Stimulated activated CD4-positive, alpha-beta T cell treated with anti-CD3 and anti-CD28 coated beads, Interleukin-4, amount 100 ng/mL, for 24 hours (primary cell): ENCODE data around the gene HP1BP3.

Experiments
- DNase-seq: peaks from one replicate; pipeline ENCODE4 v3.0.0-alpha.2; 2020

HP1BP3 gene

DNA sequence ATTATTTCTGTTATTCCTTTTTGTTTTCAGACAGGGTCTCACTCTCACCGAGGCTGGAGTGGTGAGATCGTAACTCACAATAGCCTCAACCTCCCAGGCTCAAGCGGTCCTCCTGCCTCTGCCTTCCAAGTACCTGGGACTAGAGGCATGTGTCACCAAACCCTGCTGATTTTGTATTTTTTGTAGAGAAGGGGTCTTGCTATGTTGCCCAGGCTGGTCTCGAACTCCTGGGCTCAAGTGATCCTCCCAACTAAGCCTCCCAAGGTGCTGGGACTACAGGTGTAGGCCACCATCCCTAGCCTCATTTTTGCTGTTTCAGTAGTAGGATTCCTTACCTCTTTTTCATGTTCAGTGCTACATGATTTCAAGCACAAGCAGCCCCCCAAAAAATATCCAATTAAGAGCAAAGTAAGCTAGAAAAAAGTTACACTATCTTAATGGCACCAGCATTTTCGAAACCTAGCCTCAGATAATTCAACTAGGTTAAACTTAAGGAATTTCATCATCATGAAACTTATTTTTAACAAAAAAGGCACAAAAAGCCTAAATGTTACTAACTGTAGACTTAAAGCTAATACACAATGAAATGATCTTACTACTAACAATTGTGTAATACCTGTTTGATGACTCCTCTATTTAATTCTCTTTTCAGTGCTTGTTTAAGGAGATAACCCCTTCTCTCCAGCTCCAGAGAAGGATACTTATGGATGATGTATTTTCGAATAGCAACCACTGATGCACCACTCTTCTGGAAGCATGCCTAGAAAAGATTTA lies 16.6 kb downstream of the HP1BP3 start:
- no peak for DNase-seq

DNA sequence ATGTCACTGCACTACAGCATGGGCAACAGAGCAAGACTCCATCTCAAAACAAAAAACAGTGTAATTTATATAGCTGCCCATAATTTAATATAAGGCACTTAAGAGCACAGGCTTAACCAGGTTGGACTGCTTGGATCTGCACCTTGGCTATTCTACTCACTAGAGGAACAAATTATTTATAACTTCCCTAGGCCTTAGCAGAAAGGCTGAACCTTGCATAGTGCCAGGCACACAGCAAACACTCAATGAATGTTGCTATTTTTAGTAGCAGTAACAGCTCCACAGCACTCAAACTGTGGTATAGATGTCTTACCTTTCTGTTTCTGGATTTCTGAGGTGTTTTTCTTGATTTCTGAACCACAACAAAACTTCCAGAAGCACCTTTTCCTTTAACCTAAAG lies 19.8 kb downstream of the HP1BP3 start:
- no peak for DNase-seq

DNA sequence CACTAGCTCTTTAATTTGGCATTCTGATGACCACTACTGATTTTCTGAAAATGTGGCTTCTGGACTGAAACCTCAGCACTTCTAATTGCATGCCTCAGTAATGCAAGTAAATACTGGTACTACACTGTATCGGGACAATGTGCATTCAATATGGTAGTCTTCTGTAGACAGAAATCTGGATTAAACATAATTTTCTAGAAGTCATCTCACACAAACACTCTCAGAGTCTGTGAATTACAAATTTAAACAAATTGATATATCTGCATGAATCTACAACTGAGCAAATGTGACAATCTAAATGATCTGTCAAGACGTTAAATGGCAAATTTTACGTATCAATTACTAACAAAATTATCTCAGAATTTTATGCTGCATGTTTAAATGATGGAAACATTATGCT lies 23.7 kb downstream of the HP1BP3 start:
- no peak for DNase-seq

DNA sequence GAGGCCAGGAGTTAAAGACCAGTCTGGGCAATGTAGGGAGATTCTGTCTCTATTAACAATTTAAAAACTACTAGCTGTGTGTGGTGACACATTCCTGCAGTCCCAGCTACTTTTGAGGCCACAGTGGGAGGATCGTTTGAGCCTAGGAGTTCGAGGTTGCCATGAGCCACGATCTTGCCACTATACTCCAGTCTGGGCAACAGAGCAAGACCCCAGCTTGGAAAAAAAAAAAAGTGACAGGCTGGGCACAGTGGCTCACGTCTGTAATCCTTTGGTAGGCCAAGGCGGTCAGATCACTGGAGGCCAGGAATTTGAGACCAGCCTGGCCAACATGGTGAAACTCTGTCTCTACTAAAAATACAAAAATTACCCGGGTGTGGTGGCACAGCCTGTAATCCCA lies 26.8 kb downstream of the HP1BP3 start:
- no peak for DNase-seq

DNA sequence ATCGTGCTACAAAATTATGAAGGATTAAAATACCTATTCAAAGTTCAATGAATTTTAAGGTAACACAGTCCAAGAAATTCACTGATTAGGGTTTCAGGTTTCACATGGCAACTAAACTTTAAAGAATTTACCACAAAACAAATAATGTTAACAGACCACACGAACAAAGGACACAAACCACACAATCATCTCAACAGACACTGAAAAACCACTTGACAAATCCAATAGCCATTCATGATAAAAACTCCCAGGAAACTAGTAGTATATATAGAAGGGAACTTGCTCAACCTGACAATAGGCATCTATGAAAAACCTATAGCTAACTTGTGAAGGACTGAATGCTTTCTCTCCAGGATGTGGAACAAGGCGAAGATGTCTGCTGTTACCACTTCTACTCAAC lies 33.5 kb downstream of the HP1BP3 start:
- DNase-seq = no peak

GRCh38 chr1:20751462-20751990 lies 35.6 kb downstream of the HP1BP3 start:
- no peak for DNase-seq

DNA sequence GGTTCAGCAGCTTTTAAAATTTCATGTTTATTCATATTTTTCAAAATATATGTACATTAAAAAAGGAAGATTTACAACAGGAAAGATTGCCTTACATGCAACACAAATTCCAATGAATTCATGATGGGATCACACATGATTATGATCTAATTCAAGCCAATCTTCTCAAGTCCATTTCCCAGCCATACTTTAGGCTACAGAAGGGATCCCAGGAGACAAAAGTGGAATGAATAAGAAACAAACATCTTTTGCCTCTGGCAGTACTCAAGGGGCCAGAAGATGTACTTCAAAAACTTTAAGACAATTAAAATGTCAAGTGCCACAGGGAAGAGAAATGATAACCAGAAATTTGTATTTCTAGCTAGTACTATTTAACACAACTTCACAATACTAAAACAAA lies 44.4 kb downstream of the HP1BP3 start:
- no peak for DNase-seq

- DNase-seq = no peak
Observed at GRCh38 chr1:20740781-20741180, 46.3 kb downstream of the HP1BP3 start.

DNA sequence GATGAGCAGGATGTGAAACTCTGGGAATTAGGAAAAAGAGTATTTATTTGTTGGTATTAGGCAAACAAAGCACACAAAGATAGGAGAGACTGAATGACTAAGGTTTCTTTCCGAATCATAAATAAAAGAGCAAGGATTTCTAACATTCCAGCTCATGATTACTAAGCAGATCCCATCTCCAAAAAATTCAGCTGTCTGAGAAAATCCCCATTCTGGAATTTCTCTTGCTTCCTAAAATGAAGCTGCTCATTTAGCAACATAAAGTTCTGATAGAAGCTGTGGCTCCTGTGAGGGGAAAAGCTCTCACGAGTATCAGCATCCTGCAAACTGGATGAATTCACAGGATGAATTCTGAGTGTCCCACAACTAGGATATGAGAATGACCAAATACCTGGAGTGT lies 47.9 kb downstream of the HP1BP3 start:
- no peak for DNase-seq

DNA sequence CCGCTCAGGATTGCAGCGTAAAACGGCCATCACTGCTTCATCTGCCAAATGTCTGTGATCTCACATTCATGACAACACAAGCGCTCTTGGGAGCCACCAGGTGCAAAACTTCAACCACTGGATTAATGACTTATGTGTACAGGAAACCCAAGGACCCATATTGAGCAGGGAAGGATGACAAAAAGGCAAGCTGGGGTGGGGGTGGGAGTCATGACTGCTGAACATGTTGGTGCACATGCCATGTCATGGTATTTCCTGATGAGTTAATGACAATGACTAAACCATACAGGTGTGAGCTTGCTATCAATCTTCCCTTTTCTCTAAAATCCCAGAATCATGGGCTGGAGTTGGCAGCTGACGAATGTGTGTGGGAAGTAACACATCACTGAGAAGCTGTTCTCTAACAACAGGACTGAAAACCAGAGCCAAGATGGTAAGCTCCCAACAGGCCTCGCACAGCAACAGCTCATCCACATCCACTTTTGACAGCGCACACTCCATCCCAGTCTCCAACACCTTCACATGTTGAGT lies 51.5 kb downstream of the HP1BP3 start:
- DNase-seq = no peak

GRCh38 chr1:20733360-20733975 lies 53.6 kb downstream of the HP1BP3 start:
- no peak for DNase-seq

DNA sequence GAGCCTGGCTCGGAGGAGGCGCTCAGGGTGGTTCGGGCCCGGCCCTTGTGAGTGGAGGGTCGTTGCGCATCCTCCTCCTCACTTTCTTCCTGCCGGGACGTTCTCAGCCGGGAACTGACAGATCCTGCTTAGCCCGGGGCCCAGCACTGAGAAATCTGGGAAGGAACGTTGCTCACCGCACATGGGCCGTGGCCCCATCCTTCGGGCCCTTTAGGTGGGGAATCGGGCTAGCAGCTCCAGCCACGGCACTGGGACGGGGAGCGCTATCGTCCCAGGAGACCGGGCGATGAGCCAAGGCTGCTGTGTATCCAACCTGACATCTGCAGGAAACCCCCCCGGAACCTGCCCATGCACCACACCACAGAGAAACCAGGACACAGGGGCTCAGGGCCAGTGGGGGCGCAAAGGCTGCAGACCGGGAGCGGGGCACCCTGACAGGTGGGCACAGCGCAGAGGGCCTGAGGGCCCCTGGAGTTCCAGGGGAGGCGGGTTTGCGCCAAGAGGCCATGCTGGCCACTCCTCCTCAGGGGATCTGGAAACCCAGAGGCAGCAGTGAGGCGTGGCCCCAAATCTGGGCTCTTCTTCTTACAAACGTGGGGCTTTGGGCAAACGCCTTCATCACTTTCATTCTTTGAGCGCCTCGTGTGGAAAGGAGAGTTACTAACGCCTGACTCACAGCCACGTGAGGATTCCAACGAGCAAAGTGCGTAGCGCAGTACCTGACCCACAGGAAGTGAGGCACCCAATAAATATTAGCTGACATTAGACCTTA lies 54.3 kb downstream of the HP1BP3 start, which contains the start of gene SH2D5:
Gene SH2D5 (minus strand): TSS at position 116 of the 772 bp plus-strand sequence. CDS start 4,659 bp downstream, outside the sequence.
- DNase-seq = peak; percentile 82

DNA sequence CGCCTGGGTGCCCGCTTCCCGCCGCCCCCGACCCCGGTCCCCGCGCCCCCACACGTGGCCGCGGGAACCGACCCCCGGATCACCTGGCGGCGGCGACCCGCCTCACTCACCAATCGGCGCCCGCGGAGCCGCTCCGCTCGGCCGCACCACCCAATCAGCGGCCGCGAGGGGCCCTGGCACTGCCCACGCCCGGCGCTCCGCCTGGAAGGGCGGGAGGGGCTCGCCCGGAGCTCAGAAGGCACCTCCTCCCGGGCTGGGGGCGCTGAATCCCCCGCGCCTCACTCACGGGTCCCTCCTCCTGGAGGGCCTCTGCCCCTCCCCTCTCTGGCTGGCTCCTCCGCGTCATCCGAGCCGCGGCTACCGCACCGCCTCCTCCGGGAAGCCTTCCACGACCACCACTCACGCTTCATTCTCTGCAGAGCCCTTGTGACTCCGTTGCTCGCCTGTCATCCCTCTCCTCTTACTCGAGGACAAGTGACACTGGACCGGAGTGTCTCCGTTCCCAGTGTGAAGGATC lies 55.0 kb downstream of the HP1BP3 start:
- DNase-seq = peak; percentile 59

DNA sequence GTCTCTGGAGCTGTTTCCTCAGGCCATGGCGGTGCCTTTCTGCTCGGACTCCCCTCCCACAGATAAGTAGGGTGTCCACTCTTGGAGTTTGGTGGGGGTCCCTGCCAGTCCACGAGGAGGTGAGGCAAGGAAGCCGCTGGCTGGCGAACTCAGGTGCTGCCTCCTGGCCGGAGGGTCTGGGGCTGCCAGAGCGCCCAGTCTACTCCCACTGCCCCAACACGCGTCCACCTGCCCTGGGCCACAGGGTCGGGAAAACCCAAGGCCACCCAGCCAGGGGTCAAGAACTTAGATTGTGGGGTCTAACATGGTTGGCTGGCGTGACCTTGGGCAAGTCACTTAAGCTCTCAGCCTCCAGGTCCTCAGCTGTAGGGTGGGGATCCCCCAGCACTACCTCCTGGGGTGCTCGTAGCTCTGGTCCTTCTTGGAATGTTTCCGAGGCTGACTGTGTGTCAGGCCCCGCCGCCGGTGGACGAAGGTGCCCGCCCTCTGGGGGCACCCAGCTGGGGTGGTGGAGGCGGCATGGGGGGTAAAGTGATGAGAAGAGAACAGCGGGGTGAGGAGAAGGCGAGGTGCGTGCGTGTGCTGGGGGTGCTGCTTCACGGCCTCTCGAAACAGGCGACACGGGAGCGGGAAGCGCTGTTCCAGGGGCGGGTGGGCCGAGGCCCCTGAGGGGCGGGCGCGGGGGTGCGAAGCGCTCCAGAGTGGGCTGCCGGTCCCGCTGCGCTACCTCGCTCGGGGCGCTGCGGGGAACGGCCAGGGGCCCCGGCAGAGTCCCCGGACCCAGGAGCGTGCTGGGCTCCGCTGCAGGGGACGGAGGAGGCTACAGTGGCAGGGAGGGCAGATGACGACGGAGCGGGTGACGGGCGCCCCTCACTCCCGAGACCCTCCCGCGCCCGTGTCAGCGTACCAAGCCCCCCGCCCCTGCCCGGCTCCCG lies 55.8 kb downstream of the HP1BP3 start:
- DNase-seq = no peak

DNA sequence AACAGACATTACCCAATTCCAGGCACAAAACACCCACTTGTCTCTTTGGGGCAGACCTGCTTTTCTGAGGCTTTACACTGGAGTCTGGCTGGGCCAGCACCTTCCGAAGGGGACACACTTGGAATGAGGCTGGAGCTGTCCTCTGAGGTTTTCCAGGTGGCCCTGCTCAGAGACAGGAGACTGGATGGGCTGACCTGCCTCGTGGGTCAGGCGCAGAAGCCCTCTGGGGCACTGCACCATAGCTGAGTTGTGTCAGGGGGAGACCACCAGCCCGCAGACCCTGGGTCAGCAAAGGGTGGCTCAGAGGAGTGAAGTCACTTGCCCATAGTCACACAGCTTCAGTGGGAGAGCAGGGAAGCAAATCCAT lies 56.4 kb downstream of the HP1BP3 start:
- DNase-seq = no peak

DNA sequence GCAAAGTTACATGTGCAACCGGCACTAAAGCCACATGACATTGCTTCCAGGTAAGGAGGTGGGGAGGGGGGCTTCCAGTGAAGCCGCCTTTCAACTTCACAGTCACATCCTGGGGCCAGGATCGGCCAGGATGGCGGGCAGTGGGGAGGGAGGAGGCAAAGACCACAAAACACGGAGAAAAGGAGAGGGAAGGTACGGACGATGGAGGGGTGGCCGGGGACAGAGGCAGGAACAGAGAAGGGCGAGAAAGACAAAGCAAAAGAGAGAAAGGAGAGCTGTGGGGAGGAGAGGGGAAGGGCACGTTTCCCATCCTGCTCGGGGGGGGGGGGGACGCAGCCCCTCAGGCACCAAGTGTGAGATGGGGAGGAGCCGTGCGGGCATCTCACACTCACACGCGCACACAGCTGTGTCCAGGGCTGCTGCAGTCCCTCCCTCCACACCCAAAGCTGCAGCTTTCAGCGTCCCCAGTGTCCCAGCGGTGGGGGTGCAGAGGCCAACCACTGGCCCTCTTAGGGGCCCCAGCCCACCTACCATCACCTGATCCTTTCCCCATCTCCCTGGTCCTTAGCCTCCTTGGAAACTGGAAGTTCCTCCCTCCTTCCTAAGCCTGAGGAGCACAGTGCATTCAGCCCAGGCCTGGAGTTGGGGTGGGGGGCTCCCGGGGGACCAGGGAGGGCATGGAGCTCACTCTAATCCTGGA lies 57.0 kb downstream of the HP1BP3 start:
- no peak for DNase-seq

GRCh38 chr1:20729155-20729931 lies 57.8 kb downstream of the HP1BP3 start:
- DNase-seq = no peak

GRCh38 chr1:20728371-20729154 lies 58.5 kb downstream of the HP1BP3 start:
- no peak for DNase-seq

- DNase-seq = peak; percentile 3
Observed at GRCh38 chr1:20727746-20728316, 59.3 kb downstream of the HP1BP3 start.
